HG02981 (cell line): ENCODE data around the gene PI4KB.

Source experiments
- ATAC-seq: cut with Tn5 transposase; IDR thresholded peaks from one replicate; pipeline ENCODE4 v1.9.1; 2021; ENCODE audit warnings: mild to moderate bottlenecking, moderate library complexity; ENCODE audit not compliant: unreplicated experiment

Gene PI4KB

DNA sequence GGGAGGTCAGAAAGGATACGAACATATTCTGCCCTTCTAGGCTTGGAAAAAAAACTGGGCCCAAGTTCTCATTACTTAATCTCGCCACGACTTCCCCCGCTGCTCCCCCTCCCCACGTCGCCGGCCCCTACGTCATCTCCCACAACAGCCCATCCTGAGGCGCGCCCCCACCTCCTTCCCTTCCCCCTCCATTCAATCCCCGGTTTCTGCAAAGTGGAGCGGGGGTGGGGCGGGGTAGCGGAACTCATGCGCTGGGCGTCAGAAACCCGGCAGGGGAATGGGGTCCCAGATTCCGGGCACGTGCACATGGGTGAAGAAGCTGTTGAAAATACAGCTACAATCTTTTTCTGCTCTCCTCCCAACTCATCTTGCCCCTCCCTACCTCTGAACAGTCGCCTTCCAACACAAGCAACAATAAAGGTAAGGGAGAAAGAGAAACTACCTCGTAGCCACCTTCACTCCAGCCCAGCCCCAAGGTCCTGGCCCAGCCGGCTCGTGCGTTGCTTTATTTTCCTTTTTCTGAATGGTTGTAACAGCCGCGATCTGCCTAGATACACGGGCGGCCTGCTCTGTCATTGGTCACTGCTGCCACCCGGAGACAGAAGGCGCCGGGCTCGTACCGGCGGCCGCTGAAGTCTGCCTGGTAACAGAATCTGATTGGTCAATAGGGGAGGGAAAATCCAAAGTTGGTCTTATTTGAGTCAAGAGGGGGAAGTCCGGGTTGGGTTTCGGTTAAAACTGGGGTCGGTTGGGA, 19.7 kb upstream of the PI4KB start, which contains the start of gene RFX5:
RFX5 (minus strand) TSS at position 484 of the 754 bp plus-strand sequence. CDS start 932 bp downstream, outside the sequence.
- peak; percentile 92 for ATAC-seq

DNA sequence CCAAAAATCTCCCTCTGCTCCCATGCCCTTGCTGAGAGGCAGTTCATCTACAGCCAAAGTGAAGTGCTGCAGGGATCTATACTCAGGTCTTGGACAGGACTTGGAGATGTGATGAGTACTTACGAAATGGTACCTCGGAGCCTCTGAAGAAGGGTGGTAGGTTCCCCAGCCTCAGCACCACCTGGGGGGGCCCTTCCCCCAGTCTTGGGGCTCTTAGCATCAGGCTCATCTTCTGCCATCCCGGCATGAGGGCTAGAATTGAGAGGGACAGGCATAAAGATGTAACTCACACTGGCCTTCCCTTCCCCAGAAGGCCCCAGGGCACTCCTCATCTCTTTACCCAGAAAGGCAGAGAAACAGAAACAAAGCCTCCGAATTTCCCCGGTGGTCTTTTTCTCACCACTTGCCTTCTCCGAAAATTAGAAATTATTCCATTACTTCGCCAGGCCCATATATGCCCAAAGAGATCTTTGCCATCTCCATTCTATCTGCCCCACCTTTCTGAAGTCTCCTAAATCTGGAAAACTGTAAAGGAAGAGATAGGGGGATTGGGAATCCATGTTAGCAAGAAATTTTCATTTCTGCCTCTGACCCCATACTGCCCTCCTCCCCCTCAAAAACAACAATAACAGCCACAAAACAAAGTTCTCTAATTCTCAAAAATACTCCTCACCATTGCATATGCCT, 19.0 kb upstream of the PI4KB start:
- ATAC-seq, result no peak

DNA sequence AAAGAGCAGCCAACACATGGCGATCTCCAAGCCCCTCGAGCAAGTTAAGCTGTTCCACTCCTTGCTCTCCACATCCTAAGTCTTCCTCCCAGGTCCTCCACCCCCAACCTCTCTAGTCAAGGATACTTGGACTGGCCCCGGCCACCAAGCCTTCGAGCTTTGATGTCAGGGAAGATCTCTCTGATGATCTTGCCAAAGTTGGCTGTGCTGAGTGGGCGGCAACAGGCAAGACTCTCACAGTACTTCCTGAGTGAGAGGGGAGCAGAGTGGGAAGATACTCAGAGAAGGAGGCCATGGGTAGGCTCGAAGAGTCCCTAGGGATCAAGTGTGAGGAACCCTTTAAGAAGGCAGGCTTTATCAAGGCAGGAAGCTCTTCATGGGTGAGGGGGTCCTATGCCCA, 17.1 kb upstream of the PI4KB start:
- no peak for ATAC-seq

DNA sequence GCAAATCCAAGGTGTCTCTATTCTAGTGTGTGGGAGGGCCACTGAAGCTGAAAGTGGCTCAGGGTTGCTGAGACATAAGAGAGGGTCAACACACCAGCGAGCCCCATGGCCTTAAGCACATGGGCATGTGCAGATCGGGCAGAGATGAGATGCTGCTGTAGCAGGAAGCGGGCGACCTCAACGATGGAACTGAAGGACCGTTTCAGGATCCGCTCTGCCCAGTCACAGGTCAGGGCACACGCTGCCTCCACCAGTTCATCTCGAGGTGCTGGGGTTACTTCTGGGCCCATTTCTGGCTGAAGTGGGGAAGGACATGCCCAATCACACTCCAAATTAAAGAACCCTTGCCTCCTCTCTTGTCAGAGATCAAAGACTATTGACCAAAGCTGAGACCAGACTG, 16.4 kb upstream of the PI4KB start:
- ATAC-seq, result no peak

DNA sequence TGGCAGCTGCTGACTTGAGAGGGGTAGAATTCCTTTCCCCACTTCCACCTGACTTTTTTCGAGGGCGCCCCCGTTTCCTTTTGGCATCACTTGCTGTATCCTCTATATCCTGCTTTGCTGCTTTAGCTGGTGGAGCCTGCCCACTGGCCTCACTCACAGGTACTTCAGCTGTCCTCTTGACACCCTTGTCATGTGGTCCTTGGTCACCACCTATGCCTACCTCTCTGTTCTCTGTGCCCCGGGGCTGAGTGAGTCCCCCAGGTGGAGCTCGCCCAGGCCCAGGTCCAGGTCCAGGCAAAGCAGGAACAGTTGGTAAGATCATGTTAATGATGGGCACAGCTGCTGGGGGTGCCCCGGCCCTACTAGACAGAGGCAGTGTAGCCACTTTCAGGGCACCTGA, 15.4 kb upstream of the PI4KB start:
- ATAC-seq, result no peak

DNA sequence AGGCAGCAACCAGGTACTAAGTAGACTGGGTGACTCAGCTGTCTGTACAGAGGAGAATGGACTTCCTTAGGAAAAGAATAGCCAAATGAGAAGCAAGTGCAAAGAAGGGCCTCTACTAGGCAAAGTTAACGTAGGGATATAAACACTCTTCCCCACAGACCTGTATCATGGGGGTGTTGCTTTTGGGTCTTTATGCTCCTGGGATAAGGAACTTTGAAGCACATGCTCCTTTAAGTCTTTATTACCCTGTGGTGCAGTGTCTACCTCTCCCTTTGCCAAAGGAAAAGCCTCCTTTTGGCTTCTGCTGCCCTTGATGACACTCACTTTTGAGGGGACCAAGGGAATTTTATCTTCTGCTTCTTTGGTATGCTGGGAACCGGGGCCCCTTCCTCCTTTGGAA, 14.8 kb upstream of the PI4KB start:
- ATAC-seq, result no peak

DNA sequence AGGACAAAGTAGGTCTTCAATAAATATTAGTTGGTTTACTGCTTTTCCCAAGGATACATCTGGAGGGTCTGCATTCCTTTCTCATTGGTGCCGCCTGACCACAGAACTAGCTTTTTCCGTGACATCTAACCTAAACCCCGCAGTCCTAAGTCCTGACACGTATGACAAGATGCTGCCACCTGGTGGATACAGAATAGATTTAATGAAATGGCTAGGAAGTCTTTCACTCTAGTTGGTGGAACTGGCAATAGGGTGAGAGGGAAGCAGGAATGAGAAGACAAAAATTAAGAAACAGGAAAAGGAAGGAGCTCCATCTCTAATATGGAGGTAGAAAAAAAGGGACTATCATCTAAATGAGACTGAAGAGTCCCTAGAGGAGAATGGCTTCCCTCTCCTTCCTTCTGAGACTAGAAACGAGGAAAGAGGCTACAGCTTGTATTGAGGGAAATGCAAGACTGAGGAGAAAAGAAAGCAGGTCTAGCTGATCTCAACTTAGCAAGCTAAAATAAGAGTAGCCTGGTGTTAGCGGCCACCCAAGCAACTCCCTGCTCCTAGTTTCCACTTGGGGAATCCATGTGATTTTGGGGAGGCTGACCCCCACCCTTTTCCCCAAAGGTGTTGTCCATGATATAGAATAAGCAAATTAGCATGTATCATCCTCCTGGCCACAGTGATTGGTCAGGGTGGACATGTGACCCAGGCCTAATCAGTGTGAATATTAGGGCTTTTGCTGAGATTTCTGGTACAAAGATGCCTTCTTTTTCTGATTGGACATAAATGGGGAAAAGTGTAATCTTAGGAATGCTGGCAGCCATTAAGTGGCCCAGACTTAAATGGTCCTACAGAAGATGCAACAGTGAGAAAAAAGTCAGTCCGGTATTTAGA, 13.9 kb upstream of the PI4KB start:
- peak; percentile 63 for ATAC-seq

DNA sequence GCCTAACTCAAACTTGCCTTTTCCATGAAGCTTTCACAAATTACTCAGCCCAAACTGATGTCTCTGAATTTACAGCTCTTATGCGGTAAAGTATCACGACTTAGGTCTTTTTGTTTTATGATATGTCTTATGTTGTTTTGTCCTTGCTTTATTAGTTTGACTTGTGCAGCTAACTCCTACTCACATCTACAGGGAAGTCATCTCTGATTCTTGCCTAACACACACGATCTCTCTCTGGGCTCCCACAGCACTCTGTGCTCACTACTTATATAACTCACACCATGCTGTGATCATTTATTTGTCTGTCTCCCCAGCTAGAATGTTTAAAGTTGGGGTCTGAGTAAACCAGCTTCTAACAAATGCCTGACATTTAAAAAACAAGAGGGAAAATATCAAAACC, 9.3 kb upstream of the PI4KB start:
- ATAC-seq, result no peak

DNA sequence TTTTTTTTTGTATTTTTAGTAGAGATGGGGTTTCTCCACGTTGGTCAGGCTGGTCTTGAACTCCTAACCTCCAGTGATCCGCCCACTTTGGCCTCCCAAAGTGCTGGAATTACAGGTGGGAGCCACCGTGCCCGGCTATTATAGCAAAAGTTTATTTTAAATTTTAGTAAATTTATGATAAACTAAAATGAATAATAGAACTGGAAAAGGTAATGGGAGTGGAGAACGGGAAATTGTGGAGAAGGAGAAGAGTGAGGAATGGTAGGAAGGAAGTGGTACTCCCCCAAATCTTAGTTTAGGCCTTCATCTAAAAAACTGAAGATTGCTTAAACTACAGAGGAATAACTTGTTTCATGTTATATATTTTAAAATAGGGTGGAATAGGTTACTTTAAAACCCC, 7.6 kb upstream of the PI4KB start:
- no peak for ATAC-seq

DNA sequence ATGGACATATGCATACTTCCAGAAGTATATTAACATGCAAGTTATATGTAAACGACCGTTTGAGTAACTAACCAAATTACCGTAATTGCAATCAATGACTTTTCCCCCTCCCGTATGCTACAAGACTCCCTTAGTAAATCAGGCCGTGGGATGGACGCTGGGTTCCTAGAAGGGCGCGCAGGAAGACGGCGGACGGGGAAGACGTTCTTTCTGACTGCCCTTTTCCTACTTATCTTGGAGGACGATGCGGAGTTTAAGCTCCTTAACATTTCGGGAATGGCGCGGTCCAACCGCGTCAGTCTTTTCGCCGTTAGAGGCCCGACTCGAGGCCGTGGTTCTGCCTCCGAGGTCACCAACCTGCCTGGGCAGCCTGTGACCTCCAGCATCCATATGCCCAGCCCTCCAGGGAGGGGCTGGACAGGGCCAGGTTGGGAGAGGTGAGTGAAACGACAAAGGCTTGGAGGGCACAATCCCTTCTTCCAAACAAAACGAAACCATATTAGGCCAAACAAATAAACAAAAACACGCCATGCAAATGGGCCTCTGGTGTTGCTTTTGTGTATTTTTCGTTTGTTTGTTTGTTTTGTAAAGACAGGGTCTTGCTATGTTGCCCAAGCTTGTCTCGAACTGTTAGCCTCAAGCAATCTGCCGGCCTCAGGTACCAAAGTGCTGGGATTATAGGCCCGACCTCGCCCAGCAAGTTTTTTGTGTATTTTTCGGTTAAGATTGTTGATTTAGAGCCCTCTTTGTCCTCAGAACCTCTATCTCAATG, 873 bp upstream of the PI4KB start:
- no peak for ATAC-seq

DNA sequence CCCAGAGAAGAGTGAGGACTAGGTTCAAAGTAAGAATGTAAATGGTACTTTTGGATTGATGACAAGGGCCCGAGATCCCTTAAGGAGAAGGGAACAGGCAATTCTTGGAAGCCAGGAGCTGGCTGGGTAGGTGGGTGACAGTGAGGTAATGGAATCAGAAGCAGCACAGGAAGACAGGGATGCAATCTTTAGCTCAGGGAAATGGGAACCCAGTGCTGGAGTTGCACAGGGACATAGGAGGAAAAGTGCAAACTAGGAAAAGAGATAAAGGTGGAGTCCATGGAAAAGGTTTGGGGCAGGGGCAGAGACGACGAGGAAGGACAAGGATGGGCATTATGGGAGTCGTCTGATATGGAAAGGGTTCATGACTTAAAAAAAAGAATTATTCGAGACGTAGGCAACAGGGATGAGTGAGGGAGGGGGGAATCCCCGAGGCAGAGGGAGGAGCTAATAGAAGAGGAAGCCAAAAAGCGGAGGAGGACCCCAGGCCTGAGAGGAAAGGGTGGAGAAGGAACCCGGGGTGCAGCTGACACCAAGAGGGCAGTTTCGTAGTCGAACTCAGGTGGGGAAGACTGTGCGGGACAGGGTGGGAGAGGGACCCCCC, 495 bp downstream of the PI4KB start:
- peak; percentile 51 for ATAC-seq

DNA sequence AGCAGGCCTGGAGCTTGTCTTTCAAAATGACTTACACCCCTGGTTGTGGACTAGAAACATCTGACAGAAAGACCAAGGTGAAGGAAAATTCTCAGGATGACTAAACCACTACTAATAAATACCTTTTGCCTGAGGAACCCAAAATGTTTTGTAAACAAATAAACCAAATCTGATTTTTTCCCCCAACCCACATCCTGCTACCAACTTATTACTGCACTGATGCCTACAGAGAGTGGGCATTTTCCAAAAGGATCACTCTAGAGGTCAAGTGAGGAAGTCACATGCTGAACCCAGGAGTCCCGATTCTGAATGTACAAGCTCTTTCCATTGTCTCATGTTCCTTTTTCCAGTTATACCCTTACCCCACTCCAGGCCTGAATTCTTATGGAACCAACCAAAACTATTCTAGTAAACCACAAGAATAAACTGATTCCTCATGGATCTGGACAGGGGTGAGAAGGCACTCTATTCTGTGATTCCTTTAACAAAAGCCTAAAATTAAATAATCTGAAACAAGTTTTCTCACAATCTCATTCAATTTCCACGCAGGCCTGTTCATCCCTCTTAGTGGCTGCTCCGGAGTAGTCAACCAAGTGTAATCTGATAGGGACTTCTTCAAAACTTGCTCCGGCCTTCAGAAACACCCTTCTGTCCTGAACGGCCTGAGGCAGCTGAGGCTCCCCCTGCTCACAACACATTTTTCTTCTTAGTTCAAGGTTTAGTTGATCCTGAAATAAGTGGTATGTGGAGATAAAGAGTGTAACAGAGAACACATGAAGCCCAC, 1.4 kb downstream of the PI4KB start:
- ATAC-seq, result no peak

DNA sequence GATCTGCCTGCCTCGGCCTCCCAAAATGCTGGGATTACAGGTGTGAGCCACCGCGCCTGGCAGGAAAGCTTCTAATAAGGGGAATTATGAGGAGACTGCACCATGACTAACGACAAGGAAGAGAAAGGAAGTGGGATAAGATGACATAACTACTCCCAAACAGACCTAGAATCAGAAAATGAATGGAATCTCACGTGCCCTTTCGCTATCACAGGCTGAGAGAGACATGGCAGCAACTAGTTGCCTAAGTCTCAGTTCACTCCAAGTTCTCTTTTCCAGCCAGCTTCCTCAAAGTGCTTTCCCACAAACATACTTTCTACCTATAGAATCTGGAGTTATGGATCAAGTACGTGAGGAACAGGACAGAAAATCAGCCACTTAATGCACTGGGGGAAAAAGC, 2.0 kb downstream of the PI4KB start:
- ATAC-seq, result no peak

DNA sequence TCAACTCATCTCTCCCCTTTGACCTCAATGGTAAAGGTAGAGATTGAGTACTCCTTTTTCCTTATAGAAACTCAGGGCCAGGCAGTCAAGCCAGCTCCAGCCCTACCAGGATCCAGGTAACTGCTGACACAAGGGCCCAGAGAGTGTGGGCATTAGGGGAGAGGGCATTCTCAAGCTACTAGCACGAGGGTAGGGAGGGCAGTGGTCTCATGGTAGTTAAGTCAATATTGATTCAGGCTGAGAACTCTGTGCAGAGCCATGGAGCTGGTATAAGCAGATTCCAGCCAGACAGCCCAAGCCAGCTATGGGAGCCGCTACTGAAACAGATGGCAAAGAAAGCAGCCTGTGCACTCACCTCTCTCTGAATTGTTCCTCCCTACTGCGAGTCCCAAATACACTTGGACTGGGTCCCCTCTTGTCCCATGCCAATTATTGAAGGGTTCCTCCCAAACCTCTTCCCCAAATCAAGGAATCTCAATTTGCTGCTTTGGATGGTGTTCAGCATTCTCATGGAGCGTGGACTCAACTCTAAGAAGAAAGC, 2.8 kb downstream of the PI4KB start:
- ATAC-seq, result no peak

DNA sequence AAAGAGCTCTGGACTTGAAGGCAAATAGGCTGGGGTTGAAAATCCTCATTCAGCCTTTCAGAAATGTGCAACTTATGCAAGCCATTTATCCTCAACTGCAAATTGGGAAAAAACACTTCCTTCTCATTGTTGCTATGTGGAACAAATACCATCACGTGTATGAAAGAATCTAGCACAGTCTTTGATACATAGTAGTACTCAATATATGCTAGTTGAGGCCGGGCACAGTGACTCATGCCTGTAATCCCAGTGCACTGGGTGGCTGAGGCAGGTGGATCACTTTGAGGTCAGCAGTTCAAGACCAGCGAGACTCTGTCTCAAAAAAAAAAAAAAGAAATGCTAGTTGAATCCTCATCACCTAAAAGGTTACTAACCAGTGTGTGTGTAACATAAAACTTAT, 8.2 kb downstream of the PI4KB start:
- ATAC-seq, result no peak

DNA sequence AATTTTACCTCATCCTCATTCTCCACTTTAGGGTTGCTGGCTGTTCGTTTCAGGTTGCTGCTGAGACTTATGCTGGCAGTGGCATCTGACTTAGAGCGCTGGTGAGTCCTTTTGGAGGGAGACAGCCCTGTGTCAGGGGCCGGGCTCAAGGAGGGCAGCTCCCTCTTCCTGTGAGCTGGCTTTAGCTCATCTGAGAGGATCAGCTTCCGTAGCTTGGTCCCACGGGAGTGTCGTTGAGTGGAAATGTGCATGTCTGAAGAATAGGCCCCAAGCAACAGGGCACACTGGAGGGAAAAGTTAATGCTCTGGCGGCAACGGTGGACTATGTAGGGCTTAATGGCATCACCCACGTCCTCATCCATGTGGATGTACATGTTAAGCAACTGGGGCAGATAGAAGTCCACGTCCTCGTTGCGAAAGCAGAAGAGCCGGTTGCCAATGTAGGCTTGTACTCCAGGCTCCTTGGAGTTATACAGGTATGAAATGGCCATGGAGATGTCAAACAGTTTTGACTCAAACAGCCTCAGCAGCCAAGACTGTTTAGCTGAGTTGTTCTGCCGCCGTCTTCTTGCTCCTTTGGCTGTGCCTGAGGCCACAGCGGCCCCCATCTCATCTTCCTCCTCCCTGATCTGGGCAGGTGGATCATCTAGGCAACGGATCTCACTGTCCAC, 11.5 kb downstream of the PI4KB start:
- ATAC-seq, result no peak

DNA sequence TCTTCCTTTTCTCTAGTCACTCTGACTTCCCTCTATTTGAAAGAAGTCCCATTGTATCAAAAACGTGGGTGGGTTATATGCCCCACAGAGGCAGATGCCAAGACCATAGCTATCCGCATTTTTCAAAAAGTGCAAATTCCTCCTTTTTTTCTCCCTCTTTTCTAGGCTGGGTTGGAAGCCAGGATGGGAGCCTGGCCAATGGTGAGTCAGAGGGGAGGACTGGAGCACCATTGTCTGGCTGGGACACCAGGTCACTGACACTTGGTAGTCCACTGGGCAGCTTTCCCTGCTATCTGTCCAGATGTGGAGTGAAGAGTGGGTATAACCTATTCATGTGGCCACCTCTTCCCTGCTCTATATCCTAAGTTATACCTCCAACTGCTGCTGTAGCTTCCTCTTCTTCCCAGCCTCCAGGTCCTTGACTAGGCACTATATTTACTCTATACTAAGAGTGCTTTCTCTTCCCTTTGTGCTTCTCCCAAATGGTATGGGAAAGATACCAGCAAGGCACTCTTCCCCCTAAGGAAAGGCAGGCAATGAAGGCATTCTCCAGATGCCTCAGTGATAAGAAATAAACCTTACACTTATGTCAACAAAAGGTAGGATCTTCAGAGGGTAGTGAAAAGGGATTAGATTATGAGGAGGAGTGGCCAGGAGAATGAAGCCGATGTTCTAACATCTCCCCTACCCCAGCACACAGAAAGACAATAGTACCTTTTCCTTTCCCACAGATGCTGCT, 12.9 kb downstream of the PI4KB start:
- no peak for ATAC-seq

DNA sequence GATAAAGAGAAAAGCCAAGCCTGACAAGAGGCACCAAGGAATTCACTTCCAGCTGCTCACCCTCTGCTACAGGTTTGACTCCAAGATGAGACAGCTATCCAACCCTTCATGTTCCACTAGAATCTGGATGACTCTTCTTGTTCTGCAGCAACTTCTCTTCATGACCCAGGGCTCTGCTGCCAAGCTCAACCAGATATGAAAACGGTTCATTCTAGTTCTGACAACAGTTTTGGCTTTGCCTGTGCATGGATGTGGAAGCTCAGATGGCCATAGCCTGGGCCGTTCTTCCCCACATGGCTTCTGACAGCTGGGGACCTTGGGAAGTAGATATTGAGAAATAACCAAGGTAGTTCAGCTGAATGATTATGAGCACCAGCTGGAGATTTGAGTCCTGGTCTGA, 13.7 kb downstream of the PI4KB start:
- ATAC-seq, result no peak
